Pons (tissue), 1 donor: Measurements from ENCODE around the gene SAMHD1.

Source experiments
- DNase-seq: peaks from one replicate; pipeline ENCODE4 v3.0.0-alpha.2; 2016; ENCODE audit warnings: low spot score

Gene SAMHD1

DNA sequence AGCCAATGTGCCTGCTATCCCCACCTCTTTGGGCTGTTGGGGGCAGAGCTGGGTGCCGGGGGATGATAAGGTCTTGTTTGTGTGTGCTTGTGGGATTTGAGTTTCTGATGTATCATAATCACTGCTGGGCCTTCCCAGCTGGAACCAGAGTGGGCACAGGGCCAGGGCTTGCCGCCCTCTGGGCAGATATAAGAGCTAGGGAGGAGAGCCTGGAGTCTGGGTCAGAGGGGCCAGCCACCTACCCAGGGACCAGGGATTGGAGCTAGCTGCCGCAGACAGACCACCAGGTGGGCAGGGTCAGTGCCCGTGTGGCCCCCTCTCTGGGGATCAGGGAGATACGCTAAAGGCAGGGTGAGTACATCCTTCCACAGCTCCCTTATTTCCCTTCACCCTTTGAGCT, 78.7 kb downstream of the SAMHD1 start:
- no peak for DNase-seq

DNA sequence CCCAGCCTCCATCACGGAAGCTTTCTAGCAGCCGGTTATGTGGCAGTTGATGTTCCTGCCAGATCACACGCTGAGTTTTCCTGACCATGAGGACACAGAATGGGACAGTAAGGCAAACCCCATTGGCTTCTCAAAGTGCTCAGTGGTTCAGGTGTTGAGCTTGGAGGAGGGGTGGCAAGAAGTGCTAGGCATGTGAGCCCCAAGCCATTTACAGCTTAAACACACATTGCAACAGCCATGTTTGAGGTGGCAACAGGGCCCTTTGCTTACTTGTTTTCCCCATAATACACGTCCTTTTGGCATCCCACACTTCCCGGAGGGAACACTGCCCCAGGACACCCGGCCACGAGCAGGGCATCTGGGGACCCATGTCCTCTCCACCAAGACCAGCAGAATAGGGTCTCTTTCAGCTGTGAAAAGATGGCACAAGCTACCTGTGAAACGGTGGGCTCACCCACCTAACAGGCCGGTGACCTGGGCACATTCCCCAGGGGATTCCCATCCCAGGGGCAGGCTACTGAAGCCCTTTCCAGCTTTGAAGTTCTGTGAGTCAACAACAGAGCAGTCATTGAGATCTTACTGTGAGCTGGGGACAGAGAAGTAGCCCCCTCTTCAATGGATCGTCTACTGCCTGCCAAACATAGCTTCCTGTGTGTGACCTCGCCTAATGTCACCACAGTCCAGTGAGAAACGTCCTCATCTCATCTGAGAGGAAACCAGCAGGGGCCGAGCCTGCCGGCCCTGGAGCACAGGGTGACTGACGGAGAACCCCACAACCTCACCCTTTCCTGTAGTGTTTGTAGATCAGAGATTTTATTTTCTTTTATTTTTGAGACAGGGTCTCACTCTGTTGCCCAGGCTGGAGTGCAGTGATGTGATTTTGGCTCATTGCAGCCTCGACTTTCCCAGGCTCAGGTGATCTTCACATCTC, 79.6 kb downstream of the SAMHD1 start:
- DNase-seq, result no peak

DNA sequence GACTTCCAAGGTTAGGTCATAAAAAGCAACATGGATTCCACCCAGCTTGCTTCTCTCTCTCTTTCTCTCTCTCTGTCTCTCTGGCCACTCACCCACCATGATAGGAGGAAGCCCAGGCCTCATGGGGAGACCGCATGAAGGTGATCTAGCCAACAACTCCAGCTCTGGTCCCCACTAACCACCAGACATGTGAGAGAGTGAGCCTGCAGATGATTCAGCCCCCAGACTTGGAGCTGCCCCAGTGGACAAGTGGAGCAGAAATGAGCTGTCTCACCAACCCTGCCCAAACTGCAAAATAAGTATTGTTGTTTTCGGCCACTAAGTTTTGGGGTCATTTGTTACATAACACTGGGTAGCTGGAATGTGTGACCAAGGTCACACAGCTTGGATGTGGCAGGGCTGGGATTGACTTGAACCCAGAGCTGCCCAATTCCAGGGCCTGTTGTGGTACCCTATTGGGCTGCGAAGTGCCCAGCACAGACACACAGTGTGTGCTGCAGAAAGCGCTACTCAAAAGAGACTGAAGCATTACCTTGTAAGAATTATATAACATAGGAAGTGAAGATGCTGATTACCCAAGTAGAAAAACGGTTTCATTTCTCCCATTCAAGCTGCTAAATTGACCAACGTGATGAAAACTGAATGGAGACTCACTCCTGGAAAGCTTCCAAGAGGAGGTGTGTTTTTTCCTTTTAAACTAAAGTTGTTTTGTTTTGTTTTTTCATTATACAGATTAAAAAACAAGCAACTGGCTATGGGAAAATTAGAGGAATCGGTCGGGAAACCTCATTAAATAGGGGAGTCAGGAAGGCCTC, 84.6 kb downstream of the SAMHD1 start:
- no peak for DNase-seq

DNA sequence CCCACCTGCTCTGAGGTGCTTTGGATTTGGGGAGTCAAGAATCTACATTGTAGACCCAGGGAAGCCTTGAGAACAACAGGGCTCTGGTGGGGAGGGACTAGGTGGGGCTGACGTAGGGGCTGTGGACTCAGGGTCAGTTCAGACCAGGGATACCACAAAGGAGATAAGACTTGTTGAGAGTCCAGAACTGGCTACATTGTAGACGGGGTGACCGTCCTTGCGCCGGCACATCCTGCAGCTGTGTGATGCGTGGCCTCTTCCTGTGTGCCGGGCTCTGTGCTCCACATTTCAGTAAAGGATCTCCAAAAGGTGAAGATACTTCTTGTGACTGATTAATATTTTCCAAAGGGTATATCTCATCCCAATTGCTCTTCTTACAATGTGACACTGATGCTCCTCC, 85.3 kb downstream of the SAMHD1 start:
- DNase-seq, result no peak

DNA sequence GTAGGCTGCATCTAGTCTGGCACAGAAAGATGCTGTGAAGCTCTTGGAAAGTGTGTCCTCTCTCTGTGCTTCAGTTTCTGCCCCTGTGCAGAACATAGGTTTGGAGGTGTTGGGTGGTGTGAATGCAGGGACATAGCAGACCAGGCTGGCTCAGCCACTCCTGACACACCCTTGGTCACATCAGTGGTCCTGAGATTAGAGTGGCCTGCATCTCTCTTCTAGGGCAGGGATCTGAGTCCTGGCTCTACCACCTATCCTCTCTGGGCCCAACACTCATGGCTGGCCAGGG, 85.7 kb downstream of the SAMHD1 start:
- no peak for DNase-seq

DNA sequence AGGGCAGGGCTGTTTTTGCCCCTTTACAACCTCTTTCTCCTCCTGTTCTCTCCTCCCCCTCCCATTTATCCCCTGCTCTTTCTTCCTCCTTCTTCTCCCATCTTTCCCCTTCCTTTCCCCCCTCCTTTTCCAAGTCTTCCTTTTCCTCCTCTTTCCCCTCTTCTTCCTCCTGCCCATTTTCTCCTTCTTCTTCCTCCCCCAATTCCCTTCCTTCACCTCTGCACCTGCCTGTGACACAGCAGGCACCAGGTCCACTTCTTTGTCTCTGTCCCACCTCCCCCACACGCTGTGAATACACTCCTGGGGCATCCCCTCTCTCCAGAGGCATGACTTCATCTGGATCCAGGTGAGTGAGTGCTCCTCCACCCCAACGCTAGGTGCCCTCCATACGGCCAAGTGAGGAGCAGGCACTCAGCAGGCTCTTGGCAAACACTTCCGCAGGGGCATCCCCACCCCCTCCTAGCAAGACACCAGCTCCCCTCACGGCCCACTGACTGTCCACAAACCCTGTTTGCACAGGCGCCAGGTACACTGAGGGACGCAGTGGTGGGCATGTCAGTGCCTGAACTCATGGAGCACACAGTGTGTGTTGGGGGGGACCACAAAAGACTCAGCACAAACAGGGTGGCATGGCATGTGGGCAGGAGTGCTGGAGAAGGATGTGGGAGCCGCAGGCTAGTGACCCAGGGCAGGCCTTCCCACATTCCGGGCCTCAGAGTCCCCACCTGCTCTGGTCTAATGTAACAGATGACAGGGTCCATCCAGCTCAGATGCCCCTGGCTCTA, 86.2 kb downstream of the SAMHD1 start:
- DNase-seq, result no peak

DNA sequence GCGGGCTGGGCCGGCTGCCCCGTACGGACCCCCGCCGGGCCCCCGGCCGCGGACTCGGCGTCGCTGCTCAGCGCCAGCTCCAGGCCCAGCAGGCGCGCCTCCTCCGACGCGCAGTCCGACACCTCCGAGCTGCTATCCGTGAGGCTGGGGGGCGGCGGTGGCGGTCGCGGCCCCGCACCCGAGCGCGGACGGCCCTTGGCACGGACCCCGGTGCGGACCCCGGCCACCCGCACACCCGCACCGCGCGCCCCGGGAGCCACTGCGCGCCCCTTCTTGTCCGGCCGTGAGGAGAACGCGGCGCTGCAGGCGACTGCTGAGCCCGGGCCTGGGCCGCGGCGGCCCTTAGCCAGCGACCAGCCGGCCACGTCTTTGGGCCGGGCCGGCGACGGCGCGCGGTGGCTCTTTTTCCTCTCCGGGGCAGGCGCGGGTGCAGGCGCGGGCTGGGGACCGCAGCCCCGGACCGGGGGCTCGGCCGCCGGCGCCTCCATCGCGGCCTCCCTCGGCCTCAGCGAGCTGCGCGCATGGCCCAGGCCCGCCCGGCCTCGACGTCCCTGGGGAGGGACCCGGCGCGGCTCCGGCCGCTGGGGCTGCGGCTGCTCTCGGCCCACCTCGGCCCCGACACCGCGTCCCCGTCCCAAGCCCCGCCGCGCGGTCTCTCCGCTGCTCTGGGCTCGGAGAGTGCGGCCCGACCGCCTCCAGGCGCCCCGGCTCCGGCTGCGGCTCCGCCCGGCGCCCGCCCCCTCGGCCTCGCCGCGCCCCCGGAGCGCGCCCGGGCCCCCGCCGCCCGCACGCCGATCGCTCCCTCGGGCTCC, 88.4 kb downstream of the SAMHD1 start:
- no peak for DNase-seq

DNA sequence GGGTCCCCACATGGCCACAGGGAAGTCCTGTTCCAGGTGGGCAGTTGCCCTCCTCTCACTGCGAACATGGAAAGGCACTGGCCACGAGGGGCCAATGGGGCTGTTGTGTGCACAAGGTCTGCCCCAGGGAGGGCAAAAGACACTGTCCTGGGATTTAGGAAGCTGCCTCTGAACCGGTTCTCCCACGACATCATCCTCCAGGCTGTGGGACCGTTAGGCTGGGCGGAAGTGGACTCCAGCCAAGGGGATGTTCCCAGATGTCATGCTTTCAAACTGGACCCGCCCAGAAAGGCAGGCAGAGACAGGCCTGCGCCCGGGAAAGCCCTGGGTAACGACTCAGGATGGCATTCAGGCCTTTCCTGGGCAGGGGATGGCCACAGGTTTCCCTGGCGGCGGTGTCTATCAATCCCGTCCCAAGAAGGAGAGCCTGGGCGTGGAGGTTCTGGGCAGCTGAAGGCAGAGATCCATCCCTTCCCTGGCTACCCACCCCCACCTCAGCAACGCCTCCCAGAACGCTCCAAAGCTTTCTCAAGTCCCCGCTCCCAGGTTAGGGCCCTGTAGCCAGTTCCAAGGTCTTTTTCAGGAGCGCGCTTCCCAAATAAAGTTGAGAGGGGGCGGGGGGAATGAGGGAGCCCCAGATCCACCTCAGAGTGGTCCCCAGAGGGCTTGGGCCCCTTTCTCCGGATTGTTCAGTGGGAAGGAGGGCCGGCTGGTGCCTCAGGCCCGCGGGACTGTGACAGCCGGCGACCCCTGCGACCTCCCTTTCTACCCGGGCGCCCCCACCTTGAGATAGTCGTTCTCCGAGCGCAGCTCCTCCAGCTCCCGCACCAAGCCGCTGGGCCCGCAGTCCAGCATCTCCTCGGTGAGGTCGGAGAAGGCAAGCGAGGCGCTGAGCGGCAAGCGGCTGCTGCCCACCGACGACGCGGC, 89.4 kb downstream of the SAMHD1 start:
- peak; percentile 90 for DNase-seq

DNA sequence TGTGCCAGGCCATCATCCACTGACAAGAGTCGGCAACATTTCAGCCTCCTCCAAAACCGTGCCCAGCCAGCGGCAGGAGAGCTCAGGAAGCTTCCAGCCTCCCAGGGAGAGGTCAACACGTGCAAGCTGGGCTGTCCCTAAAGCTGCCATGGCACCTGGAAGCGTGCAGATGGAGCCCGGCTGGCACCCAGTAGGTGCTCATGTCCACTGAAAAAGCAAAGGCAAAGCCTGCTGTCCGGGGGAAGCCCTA, 90.0 kb downstream of the SAMHD1 start:
- DNase-seq, result no peak

DNA sequence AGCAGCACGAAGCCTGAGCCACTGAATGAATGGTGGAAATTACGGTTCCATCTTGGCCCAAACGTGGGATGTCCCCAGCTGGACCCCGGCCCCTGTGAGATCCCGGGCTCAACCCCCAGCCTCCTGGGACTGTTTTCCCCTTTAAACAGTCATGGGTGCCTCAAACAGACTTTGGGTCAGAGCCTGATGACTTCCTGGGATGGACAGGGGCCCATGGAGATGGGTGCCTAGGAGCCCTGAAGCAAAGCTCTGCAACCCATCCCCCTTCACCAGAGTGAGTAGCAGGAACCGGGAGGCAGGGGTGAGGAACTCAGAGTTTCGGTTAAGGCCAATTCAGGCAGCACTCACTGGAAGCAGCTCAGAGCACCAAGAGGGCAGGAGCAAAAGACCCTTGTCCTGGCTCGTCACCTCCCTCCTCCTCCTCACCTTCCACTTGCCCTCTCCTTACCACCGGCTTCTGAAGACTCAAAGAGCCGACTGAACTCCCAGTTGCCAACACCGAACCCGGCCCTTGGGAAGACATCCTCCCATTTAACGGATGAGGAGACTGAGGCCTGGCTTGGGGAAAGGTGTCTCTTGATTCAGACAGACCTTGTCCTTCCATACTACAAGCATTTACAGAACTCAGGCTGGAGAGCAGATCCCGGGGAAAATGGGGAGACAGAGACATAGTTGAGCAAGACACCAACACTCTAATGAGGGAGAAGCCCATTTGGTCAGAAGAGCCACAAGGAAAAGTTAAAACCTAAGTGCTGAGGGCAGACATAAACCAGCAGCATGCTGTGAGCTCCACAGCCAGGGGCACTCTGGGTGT, 90.5 kb downstream of the SAMHD1 start:
- no peak for DNase-seq

DNA sequence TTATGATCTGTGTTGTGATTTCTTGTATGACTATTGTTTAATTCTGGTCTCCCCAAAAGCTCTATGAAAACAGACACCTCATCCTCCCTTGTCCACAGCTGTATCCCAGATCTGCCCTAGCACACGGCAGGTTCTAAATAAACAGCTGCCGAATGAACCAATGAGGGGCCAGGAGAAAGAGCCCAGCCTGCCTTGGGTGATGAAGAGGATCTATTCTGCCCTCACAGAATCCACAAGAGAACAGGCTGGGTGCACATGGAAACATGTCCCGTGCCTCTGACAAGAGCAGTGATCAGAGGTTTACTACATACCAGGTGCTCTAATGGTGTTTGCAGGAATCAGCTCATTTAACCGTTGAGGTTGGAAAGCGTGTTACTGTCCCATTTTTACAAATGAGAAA, 91.2 kb downstream of the SAMHD1 start:
- DNase-seq, result no peak

DNA sequence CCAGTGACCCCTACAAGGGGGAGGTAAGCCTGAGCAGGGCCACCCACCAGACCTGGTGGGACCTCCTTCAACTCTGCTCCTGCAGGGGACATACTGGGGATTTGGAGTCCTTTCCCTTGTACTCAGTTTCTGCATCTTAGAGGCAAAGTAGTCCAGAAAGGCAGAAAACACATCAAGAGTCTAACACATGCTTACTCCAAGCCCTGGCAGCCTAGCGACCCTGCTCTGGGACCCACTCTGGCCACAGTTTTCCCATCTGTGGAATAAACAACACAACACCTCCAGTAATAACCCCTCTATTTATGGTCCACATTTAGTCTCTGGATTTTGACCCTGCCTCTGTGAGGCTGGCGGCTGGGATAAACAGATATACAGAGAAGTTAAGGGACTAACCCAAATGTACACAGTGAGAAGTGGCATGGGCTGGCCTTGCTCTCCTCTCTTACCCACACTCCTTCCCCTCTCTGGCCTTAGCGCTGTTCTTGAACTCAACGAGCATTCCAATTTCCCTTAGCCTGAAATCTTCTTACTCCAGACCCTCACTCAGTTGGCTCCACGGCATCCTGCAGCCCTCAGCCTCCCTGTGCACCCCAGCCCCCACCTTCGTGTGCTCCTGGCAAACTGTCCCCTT, 91.7 kb downstream of the SAMHD1 start:
- DNase-seq, result no peak

DNA sequence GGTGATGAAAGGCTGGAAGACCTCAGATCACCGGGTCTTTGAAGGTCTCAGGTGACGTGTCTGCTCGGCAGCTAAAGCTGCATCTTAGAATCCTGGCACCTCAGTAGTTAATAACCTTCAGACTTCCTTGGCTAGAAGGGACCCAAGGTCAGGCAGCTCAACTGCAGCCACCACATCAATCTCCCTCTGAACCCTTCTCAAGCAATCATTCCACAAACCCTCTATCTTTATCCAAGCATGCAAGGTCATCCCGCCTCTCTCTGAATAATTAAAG, 92.3 kb downstream of the SAMHD1 start:
- no peak for DNase-seq

DNA sequence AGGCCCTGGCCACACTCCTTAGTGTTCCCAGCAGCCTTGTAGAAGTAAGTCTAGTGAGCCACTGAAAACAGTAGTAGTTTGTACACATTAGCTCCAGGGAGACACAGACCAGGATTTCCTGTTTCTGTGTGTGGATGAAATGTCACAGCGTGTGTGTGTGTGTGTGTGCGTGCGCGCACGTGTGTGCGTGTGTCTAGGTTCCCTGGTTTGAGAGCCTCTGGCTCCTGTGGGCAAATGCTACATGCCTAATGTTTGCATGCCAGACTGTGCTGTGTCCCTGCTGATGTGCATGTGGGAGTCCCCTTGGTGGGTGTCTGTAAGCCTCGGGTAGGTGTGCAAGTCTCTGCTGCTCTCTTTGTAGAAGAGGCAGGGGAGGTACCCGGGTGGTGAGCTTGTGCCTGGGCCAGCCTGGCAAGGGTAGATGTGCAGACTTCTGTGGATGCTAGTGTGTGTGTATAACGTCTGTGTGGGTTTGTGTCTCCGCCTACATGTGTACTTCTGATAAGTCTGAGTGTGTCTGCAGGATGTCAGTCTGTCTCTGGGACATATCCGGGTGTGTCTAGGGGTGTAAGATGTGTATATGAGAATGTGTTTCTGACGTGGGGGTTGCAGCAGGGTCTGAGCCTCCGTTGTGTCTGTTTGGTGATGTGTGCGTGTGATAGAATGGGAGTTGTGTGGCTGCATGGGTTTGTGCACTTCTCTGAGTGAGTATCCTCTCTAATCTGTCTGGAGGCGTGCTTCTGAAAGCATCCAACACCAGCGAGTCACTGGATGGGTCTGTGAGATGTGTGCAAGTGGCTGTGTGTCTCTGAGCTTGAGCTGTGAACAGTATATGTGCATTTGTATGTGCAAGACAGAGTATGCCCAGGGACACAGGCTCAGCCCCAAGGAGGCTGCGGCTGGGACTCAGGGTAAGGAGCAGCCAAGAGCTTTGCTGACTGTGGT, 94.5 kb downstream of the SAMHD1 start:
- no peak for DNase-seq

DNA sequence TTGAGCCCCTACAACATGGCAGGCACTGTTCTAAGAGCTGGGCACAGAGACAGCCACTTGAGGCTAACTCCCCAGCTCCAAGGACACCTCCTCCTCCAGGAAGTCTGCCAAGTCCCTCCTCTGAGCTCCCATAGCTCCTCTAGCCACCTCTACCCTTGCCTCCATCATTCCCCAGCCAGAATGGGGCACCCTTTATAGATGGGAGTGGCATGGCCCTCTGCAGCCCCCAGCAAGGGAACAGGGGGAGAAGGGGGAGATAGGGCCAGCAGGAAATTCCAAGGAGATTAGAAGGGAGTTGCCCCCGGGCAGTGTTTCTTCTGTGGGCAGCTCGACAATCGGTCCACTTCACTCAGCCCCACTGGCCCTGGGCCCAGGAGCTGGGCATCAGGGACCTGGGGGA, 95.3 kb downstream of the SAMHD1 start:
- DNase-seq, result no peak

DNA sequence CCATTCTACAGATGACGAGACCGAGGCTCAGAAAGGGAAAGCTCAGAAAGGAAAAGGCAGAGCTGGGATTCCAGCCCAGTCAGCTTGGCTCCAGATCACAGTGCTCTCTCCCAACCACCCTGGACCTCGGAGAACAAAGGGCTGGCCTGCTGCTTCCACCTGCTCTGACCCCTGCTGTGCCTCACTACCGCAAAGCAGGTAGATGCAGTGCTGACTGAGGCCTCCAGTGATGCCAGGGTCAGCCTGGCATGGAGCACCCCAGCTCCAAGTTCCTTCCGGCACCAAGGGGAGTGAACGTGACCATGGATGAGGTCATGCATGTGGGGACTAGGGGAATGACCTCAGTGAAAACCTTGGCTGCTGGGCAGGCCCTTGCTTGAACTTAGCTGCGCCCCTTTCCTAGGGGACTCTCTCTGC, 96.3 kb downstream of the SAMHD1 start:
- DNase-seq, result no peak

DNA sequence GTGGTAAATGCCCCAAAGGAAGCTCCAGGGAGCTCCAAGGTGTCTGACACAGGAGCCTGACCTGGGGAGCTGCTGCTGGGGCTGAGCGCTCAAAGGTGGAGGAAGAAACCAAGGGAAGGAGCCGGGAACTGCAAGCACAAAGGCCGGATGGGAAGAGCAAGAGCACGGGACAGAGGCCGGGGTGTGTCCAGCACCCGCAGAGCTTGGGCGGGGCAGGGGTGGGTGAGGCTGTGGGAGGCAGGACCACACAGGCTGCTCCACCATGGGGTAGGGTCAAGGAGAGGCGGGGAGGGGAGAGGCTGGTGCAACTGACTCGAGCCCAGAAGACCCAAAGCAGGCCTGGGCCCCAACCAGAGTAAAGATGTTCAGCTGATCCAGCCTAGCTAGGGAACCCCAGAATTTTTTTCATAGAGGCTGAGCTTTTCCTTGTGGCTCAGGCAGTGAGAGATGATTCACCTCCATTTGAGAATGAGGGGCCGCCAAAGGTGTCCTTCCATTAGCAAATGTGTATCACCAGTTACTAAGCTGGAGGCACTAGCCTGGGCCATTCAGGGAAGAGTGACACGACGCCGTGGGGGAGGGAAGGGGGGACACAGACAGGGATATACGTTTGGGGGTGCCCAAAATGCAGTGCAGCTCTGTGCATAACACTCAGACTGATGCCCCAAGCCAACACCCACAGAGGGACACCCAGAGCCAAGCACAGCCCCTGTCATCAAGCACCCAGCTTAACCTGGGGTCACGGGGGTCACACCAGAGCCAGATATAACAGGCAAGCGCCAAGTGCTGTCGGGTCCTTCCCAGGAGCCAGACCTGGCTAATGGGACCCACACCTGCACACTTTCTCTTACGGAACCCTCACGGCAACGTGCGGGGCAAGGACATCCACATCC, 96.9 kb downstream of the SAMHD1 start:
- DNase-seq, result no peak

DNA sequence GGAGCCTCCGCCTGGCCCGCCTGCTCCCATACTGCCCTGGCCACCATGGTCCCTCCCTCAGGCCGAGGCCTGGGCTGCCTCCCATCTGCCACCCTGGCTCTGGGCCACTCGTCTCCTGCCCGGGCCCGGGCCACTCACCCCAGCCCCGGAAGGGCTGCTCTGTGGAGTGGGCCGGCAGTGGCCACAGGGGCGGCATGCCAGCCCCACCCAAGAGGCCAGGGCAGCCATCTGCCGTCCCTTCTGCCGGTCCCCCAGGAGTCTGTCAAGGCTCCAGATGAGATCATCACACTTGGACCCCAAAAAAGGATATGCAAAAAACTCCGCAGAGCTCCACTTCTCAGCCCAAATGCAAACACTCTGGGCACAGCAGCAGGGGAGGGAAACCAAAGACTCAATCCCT, 99.3 kb downstream of the SAMHD1 start:
- DNase-seq, result no peak
